Activated effector memory CD4-positive, alpha-beta T cell treated with anti-CD3 and anti-CD28 coated beads, Interleukin-2, amount 50 U/mL, for 16 hours (primary cell): Measurements from ENCODE around the gene CD46.

Source experiments
- DNase-seq: peaks from one replicate; pipeline ENCODE4 v3.0.0-alpha.2; 2020

CD46 gene

DNA sequence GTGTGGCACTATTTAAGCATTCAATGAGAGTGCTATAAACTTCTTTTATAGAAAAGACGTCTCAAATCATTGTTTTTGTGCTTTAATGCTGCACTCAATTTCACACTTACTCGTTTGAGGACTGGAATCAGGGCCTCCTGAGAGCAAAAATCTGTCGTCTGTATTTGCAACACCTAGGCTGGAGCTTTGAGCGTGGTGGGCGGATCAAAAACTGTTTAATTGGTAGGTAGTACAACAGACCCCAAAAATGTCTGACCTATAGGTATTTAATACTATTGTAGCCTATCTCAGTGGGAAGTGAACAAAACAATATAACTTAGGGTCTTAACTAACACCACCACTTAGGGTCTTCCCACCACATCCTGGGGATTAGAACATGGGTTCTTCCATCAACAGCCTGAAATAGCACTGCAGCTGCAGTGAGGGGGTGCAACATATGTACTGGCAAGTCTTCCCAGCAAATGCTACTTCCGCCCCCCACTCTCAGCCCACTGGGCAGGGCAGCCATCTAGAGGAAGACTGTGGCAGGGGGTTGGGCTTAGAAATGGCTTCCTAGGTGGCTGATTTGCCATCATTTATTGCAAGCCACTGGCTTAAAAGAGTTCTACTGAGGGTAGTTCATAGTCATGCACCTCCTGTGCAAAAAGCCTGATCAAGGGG, 48.3 kb downstream of the CD46 start:
- DNase-seq = no peak

DNA sequence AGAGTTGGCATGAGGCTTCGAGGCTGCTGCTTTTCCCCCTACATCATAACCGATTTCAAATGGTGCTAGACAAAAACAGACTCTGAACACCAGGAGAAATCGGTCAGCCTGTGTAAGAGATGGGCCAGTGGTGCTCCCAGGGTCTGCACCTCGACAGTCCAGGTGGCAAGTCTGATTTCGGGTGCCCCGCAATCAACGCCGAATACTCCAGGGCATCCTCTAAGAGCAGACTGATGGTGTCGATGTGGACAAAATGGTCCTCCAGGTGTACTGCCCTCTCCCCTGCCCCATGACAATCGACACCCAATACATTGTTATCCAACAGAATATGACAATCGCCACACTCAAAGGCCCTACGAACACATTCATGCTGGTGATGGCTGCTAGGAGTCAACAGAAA, 50.0 kb downstream of the CD46 start:
- DNase-seq = no peak

DNA sequence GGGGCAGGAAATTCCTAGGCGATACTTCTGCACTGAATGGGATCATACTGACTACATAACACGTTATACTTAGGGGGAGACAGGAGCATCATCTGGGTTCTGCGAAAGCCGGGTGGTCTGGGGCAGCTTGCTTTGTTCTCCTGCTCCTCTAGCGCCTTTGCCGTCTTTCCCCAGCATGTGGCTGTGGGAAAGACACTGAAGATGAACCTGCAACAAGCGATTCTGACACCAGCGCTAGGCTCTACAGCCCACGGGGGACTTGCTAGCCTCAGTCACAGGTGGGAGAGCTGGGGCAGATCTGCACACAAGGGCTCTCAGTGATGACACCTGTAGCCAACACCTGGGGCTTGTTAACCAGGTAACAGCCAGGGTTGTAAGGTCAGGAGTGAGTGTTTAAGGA, 51.8 kb downstream of the CD46 start:
- no peak for DNase-seq

DNA sequence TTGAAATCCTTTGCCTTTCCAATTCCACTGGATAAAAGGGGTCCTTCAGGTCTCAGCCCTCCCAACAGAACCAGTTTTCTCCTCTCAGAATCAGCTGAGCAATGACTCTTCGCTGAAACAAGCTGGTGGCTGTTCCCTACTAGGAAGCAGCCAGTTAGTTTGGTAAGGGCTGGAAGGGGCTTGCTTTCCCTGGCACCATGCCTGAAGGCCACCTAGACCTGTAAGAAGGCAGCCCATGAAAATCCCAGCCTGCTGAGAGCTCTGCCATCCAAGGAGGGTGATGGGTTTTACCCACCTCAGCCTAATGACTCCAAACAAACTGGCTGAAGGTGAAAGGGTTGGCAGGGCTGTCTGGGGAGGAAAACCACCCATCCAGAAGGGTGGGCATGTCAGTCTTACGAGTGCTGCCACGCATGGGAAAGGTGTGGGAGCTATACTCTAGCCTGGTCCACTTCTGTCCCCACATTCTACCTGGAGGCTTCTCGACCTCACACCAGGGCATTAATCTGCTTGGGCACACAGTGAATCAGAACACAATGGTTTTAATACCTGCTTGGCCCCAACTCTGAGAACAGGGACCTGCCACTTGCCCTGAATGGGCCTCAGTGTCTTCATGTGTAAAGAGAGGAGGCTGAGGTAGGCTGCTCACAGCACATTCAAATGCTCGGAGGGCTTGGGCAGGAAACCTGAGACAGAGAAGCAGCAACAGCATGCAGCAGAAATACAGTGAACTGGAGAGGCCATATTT, 53.0 kb downstream of the CD46 start:
- DNase-seq = no peak

DNA sequence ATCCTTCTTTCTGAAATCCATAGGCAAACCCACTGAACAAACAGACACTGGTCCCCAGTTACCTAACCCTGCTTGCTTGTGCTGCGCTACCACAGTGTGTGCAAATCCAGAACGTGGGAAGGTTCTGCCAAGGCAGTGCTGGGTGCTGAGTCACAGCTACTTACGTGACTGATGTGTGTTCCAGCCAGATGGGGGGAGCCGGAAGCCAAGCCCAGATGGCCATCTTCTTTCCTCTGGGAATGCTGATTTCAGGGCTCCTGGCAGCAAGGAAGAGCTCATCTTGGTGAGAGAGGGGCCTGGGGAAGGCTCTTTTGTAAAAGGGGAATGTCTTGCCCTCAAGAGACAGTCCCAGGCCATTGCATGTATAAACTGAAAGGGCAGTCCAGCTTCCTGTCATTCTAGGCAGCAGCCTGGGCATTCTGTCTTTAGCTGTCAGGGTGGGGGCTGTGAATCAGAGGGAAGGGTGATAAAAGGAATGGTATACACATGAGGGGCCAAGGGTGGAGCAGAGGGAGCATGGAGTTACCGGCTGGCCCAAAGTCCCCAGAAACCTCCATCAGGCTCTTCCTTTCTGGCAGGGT, 54.1 kb downstream of the CD46 start:
- no peak for DNase-seq

DNA sequence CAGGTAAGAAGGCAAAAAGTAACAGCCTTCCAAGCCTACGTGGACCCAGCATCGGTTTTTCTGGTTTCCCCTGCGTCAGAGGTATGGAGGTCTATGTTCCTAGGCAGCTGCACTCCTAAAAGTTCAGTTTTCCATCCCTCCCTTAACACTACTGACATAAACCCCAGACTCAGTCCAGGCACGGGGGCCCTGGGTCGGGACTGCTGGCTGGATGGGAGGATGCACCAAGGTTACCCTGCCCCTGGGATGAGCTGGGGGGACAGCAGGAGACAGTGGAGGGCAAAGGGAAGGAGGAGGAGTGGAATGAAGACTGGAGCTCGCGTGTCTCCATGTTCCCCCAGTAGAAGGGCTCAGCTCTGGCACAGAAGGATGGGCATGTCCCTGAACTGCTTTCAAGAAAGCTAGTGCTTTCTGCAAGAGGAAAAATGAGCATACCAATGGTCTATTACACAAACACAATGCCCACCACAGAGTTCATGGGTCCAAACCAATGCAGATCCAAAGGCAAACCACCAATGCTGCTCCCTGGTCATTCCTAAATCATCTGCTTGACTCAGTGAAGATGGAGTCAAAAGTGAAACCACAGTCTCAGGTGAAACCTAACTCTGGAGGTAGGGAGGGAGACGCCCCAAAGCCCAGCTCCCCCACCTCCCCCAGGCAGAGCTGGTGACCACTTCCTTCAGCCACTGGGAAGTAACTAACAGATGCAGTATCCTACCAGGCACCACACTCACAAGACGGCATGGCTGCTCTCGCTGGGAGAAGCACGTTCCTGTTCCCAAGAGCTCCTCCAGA, 54.9 kb downstream of the CD46 start:
- no peak for DNase-seq

DNA sequence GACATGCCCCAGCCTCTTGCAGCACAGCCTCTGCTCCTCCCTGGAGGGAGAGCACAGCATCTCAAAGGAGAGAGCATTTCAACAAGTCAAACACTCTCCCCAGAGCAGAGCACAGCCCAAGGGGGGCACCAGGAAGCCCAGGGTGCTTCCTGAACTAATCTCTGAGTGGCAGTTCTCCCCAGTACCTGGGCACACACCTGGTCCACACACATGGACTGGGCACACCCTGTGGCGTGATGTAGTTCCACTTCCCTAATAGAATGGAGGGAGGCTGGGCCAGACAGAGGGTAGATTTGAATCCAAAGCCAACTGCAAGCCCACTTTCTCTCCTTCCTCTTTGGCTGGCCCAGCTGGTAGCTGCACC, 55.5 kb downstream of the CD46 start:
- DNase-seq = no peak

DNA sequence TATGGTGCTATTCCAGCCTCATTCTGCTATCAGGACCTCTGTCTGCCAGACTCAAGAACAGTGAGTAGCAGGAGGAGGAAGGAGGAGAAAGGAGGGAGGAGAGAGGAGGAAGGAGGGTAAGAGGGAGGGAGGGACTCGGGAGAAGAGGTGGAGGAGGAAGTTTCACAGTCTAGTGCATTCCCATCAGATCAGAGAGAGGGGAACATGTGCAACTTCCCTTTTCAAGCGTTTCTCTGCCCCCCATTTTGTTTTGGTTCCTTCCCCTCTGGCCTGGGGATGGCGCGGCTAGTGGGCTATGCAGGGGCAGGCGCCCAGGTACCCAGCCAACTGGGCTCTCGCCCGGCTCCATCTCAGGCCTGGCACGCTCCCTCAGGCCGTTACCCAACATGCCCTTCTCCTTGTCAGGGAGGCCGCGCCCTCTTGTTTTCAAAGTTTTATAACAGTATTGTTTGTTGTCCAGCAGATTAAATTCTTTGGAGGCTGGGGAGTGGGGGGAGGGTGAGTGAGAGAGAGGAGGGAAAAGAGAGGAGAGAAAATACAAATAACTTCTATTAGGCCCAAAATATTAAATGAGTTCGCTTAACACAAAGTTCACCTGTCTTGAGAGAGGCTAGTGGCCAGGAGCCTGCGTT, 56.0 kb downstream of the CD46 start:
- DNase-seq = no peak

DNA sequence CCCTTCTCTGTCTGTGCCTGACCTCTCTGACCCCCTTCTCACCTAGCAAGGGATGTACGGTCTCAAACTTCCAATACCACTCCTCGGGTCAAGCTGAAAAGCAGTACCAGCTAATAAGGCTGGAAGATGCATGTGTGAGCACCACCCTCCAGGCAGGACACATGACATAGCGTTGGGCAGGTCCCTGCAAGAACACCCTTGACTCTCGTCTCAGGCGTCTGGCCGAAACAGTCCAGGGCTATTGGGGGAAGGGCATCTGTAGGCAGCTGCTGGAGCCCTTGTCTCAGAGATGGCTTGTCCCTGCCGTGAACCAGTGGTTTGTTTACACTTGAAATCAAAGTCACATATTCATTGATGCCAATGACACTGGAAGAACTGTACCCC, 56.5 kb downstream of the CD46 start:
- no peak for DNase-seq

DNA sequence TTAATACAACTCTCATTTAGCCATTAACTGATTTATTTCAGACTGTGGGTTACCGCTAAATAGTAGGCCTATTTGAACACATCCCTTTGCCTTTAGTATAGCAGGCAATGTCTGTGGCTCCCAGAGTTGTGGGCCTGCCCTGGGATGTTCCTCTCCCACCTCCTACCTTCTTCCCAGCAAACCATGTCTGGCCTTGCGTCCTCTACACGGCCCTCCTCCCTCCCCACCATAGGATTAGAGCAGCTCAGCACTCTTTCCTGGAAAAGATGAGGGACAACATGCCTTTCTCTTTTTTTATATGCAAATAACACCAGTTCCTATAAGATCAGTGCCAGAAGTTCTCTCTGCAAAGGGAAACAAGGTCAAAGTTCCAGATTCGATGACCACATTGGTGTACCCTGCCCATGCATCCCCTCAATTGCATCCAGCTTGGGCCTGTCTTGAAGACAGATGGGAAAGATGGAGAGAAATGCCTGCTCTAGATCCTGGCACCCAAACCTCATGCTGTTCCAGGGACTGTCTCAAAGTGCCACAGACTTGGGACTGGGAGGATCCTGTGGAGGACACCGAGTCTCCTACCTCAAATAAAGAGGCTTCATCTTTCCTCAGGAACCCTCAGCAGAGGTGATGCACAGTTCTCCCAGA, 57.2 kb downstream of the CD46 start:
- DNase-seq = no peak

DNA sequence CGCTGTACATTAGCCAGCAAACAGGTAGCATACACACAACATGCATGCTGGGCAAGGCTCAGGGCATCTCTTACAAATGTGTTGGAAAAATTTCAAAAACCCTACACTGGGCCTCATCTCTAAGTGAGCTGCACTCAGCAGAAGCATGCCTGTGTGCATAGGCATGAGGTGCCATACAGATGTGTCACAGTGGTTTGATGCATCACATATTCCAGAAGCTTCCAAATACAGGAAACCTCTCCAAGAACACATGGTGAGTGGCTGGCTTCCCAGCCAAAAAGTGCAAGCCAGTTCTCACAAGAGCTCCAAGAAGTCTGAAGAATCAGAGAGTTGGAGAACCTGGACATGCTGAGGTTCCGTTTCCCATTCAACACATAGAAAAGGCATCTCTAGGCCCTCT, 58.3 kb downstream of the CD46 start:
- DNase-seq = no peak

DNA sequence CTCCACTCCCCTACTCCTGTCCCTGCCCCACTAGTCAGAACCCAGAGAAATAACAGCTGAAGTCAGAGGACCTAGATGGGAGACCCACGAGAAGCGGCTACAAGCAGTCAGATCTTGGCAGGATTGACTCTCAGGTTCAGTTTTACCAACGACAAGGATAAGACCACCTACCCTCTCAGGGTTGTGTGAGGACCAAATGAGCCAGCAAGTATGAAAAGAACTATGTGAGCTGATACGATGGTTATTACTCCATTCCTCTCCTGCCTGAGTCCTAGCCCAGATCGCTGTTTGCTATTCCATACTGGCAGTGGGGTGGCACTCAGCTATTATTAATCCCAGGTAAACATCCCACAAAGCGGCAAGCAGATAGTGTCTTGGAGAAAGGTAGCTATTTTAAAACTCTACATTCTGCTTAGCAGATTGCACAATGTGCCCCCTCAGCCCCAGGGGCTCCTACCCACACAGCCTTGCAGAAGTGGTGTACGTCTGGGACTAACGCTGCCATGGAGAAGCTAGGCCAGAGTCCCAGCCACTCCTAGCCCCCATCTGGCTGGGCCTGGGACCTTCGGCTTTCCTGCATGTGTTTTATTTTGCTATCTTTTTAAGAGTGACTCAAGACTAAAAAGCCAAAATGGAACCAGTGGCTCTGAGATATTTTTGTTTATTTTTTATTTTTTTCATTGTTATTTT, 58.9 kb downstream of the CD46 start:
- no peak for DNase-seq

DNA sequence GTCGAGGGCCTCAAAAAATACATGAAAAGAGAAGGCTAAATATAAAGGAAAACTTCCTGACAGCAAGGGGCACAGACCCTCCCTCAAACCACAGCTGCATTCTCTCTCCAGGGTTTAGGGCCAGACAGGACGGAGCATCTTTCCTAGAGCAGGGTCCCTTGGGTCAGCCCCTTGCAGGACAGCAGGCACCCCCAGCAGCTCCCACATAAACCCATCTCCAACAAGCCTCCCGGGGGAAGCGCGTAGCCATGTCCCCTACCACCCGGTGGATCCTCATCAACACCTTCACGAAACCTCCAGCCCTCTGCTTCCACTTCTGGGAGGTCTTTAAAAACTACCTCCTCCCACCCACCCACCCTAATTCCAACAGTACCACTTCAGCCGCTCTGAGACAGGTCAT, 59.5 kb downstream of the CD46 start:
- no peak for DNase-seq

DNA sequence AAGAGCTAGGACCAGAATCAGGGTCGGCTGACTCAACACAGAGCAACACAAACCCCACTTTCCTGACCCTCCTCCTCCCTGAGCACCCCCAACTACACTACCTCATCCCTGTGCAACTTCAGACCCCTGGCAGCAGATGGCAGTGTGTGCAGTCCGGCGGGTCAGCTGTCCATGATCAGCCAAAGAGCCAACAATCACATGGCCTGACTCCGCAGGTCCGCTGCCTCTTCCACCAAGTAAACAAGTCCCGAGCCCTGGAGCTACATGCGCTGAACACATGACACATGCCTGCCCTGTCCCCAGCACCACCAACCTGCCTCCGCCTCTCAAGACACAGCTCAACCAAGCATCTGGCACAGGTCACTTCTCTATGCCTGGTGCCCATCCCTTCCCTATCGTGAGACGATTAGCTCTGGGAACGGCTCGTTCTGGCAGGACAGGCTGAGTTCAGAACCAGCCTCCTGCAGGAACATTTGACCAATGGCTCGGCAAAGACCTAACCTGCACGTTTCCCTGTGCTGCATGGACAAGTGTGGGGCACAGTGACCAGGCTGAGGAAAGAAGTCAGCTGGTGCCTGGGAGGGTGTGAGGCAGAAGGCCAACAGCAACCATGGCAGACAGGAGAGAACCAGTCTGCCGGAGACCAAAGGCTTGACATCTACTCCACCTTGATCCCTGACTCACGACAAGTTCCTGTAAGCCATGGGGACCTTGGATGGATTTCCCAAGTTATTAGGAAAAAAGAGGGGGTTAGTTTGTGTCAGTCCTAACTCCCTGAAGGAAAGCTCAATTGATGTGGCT, 60.3 kb downstream of the CD46 start:
- DNase-seq = no peak

DNA sequence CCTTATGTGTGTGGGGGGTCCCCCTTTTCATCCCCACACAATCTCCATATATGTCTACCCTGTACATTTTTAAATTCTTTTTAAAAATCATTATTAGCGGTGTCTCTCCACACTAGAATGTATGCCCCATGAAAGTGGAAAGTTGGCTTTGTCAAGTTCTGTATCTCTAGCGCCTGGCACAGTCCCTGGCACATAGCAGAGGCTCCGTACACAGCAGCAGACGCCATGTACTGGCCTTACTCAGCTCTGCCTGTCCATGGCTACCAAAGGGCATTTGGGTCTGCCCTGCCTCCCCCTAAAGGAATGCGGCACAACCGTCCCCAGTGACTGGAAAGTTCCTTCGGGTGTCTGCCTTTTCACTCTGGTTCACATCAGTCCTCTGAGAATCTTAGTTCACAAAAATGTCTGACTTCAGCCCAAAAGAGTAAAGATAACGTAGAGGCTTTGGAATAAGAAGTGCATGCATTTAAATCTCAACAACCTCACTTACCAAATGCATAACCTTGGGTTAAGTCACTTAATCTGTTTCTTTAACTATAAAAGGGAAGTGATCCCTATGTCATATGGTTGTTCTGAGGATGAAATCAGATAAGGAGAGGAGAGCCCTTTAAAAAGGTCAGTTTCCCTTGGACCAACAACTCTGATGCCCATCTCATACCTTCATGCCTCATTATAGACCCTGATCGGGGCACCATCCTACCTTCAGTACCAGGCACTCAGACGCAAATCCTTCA, 61.1 kb downstream of the CD46 start:
- no peak for DNase-seq

DNA sequence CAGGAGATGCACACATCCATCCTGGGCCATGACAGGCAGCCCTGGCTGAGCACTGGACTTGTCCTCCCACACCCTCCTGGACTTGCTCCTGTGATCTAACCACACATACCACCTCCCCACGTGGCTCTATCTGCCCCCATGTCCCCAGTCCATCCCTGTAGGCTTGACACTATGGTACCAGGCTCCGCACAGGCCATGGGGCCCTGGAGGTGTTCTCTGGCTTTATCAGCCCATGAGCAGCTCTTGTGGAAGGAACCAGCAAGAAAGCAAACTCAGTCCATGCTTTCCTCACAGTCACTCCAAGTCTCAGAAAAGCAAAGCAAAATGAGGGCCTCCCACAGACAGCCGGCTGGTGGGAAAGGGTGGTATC, 61.6 kb downstream of the CD46 start:
- DNase-seq = no peak

DNA sequence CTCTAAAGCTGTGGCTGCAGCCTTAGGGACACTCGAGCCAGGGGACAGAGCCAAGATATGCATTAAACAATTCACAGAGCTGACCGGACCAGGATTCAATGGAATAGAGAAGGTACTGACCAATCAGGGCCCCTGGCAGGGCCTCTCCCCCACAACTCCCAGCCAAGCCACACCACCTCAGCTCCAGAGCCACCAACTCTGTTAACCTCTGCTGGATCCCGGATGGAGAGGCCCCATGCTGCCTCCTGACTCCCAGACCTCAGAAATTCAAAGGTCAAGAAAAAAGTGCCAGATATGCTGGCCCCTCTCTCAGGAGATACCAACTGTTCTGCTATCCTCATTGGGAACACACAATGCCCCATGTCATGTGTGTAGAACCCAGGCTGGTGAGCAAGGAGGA, 62.1 kb downstream of the CD46 start:
- no peak for DNase-seq

DNA sequence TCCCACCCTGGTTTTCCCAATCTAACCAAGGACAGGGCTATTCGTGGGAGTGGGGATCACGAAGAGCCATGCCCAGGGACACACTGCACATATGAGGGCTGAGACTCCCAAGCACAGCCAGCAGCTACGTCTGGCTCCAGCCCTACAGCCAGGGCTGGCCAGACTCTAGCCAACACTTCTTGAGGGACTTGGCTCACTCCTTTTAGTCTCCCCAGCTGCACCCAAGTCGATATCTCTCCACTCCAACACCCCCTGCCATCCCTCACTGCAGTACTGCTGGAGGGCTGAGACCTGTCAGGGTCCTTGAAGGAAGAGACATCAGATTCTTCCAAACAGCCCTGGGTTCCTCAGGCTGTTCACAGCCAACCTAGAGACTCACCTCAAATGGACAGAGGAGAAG, 62.6 kb downstream of the CD46 start:
- DNase-seq = no peak

DNA sequence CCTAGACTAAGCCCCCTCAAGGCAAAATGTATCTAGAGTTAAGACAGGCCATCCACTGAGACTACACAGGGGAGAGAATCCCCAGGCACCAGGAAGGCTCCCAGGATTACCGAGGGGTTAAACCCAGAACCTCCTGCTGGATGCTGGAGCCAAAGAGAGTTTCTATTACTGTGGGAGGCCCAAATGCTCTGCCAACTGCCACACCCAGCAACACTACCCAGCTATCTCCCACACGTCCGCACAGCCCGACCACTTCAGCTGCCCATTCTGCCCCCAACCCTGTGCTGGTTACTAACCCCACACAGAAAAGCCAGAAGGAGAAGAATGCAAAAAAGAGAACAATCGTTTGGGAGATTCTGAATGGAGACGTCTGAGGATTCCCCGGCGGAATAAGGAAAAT, 63.6 kb downstream of the CD46 start:
- no peak for DNase-seq

DNA sequence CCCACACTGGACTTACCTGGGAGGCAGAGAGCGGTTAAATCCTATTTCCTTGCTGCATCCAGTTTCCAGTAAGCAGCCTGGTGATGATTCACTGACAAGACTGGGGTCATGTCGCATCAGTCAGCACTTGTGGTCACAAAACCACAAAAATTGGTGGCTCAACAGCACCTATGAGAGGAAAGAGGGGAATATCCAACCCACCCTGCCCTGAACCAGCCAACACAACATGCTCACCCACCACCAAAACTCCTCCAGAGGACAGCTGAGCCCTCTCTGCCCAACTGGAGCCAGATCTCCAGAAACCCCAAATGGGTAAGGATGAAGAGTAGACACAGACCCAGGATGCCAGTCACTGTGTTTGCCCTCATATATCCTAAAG, 64.0 kb downstream of the CD46 start:
- no peak for DNase-seq

DNA sequence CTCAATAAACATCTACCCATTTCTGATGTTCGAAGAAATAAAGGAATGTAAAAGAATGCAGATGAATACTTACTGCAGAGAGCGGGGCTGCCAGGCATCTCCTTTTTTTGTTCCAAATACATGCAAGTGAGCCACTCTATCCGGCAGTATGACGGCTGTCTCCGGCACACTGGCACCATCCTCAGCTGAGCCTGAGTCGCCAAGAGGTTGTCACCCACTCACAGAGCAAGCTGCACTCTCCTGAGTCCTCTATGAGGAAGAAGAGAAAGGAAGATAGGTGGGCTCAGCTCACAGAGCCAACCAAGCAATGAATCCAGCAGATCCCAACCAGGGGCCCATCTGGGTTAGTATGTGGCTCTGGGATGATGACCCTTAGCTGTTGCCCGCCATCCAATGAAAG, 65.3 kb downstream of the CD46 start:
- no peak for DNase-seq
